Uterus (tissue), 2 donors: Measurements from ENCODE around the gene LSM6.

Source experiments
- CTCF ChIP-seq, 4 experiments: fragments of 200-600 bp in 2 of 4; fragments of 450-650 bp in 2 of 4; sonication (generic) in 2 of 4; IDR thresholded peaks; one replicate each; pipeline ENCODE4 v1.5.1; 2016 to 2019; ENCODE audit warnings: antibody characterized with exemption in 4 of 4, mild to moderate bottlenecking in 2 of 4, moderate library complexity in 1 of 4
- POLR2A ChIP-seq, 2 donors: fragments of 450-650 bp; IDR thresholded peaks; one replicate each; pipeline ENCODE4 v1.6.1; 2016; ENCODE audit warnings: antibody characterized with exemption in 2 of 2, mild to moderate bottlenecking in 1 of 2, moderate library complexity in 1 of 2

DNA sequence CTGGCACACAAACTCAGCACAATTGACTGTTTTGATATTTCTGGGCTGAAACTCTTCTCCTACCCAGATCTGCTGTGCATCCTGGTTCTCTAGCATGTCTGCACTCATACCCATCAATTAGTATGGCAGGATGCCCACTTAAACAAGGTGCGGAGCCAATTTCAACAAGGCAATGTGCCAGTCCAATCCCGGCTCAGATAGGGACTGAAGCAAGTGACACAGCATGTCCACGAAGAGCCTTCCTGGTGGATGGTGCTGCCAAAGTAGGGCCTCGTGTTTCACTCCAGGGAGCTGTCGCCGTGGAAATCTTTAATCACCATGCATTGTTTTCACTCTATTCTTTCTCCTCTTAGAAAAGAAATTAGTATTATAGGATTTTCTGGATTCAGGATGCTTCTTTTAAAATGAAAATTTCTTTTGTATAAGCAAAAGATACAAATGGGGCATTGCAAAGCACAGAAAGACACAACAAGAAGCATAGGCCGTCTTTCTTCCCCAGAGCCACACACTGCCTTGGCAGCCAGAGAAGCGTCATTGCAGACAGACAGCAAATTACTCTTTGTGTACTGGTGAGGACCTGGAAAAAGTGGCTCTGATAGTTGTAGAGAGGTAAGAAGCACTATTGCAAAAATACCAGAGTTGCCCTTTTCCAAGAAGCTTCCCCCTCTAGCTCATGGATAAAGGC is 40.6 kb upstream of the LSM6 start:
- TF ChIP-seq POLR2A (IDR thresholded peaks at IDR 0.05) = no peak
- no peak for TF ChIP-seq CTCF (IDR thresholded peaks at IDR 0.05)
